Esophagus (tissue), 2 donors: ENCODE results near the gene TBPL2. TPM values are rescaled to one million over a fixed set of nuclear protein-coding genes. Genes with fewer than 3 reads are reported as not detected.

Source experiments
- H3K27ac ChIP-seq, 2 donors: one replicate each; pipeline ENCODE4 v1.5.1; 2013; ENCODE audit warnings: low read depth in 2 of 2, mild to moderate bottlenecking in 2 of 2, inconsistent platforms in 1 of 2, low read length in 1 of 2, moderate library complexity in 1 of 2
- H3K27me3 ChIP-seq, 2 donors: one replicate each; pipeline ENCODE4 v1.6.1; 2013; ENCODE audit warnings: low read length in 2 of 2, control low read depth in 1 of 2, mild to moderate bottlenecking in 1 of 2; ENCODE audit not compliant: insufficient read depth in 2 of 2, control insufficient read depth in 1 of 2
- H3K36me3 ChIP-seq, 2 donors: one replicate each; pipeline ENCODE4 v1.6.1; 2013; ENCODE audit warnings: low read length in 1 of 2; ENCODE audit not compliant: control insufficient read depth in 2 of 2, insufficient read depth in 2 of 2
- H3K4me1 ChIP-seq, 2 donors: one replicate each; pipeline ENCODE4 v1.6.1; 2013; ENCODE audit warnings: low read length in 1 of 2; ENCODE audit not compliant: control insufficient read depth in 2 of 2, insufficient read depth in 2 of 2
- H3K4me3 ChIP-seq, 2 donors: one replicate each; pipeline ENCODE4 v1.5.1; 2013; ENCODE audit warnings: low read length in 2 of 2, mild to moderate bottlenecking in 2 of 2, low read depth in 1 of 2, moderate library complexity in 1 of 2
- H3K9me3 ChIP-seq, 2 donors: one replicate each; pipeline ENCODE4 v1.6.1; 2013; ENCODE audit warnings: mild to moderate bottlenecking in 2 of 2, low read depth in 1 of 2, low read length in 1 of 2, moderate library complexity in 1 of 2; ENCODE audit not compliant: control insufficient read depth in 2 of 2, insufficient read depth in 1 of 2
- WGBS, 2 donors: extraction: QIAGEN DNeasy Blood & Tissue Kit; methylation state at CpG; one replicate each; pipeline ENCODE4 v1.1.7; 2013; 5-methylcytosine and 5-hydroxymethylcytosine counted together
- polyA plus RNA-seq, 2 donors: library from polyadenylated mRNA; stranded (reverse); fragments of 200-250 nt; gene quantifications; one replicate each; pipeline ENCODE4 v1.2.3, GENCODE V29; 2013
- donor health status: healthy with polysubstance abuse.
- donor health status: Bipolar disorder and iron deficiency.

The TBPL2 gene
- polyA plus RNA-seq, 2 donors, result not detected

DNA sequence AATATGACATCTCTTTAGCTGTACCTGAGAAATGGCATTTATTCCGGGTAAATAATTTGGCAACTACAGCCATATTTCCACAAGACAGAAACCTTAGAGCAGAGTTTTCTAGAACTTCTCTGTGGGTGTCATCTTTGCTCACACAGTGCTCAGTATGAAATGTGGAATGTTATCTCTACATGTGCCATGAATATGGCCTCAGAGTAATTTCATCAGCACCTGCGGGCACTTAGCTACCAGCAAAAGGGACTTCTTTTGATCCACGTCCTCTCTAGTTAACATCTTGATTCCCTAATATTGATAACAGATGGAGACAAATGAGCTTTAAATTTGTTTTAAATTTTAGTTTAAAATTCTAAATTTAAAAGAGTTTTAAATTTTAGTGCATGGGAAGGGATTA is 25.9 kb downstream of the TBPL2 start:
- H3K4me1 ChIP-seq, result no peaks in the 10 kb centered on the region
- no peak overlapping the region for H3K27ac ChIP-seq
- no peak overlapping the region for H3K4me3 ChIP-seq
- WGBS, 2 donors, result 84 to 90% methylated on average over 3 of the region's 3 CpGs
- no peaks in the 10 kb centered on the region for H3K36me3 ChIP-seq
- H3K27me3 ChIP-seq, result no peaks in the 10 kb centered on the region
- no peaks in the 10 kb centered on the region for H3K9me3 ChIP-seq

- 38 to 41% methylated on average over 5 of the region's 5 CpGs for WGBS, 2 donors
- H3K27me3 ChIP-seq, result no peaks in the 10 kb centered on the region
- H3K36me3 ChIP-seq, result no peaks in the 10 kb centered on the region
- H3K9me3 ChIP-seq, result no peaks in the 10 kb centered on the region
- H3K4me3 ChIP-seq, result peak overlapping the region in 1 of 2 donors; percentile 96
- H3K27ac ChIP-seq, result peak overlapping the region; percentile 44 to 93
- H3K4me1 ChIP-seq, result no peaks in the 10 kb centered on the region
Measured at GRCh38 chr14:55412676-55413075, 27.7 kb downstream of the TBPL2 start.

GRCh38 chr14:55411426-55412389 is 28.7 kb downstream of the TBPL2 start, which contains the start of gene ATG14:
ATG14 (minus strand) TSS chr14:55411830; CDS start chr14:55411822, 8 bp downstream.
- no peaks in the 10 kb centered on the region for H3K9me3 ChIP-seq
- H3K4me3 ChIP-seq, result peak within 1 kb of the TSS; percentile 96 to 100
- WGBS, 2 donors, result 2 to 3% methylated on average over 57 of the region's 57 CpGs
- no peaks in the 10 kb centered on the region for H3K27me3 ChIP-seq
- H3K27ac ChIP-seq, result peak within 1 kb of the TSS; percentile 82 to 93
- no peaks in the 10 kb centered on the region for H3K4me1 ChIP-seq
- no peaks in the 10 kb centered on the region for H3K36me3 ChIP-seq

- no peaks in the 10 kb centered on the region for H3K4me1 ChIP-seq
- peak overlapping the region; percentile 96 to 100 for H3K4me3 ChIP-seq
- H3K27me3 ChIP-seq, result no peaks in the 10 kb centered on the region
- H3K36me3 ChIP-seq, result no peaks in the 10 kb centered on the region
- H3K27ac ChIP-seq, result no peak overlapping the region
- no peaks in the 10 kb centered on the region for H3K9me3 ChIP-seq
- WGBS, 2 donors, result 9 to 12% methylated on average over 4 of the region's 4 CpGs
Measured at GRCh38 chr14:55410876-55411275, 29.5 kb downstream of the TBPL2 start.

DNA sequence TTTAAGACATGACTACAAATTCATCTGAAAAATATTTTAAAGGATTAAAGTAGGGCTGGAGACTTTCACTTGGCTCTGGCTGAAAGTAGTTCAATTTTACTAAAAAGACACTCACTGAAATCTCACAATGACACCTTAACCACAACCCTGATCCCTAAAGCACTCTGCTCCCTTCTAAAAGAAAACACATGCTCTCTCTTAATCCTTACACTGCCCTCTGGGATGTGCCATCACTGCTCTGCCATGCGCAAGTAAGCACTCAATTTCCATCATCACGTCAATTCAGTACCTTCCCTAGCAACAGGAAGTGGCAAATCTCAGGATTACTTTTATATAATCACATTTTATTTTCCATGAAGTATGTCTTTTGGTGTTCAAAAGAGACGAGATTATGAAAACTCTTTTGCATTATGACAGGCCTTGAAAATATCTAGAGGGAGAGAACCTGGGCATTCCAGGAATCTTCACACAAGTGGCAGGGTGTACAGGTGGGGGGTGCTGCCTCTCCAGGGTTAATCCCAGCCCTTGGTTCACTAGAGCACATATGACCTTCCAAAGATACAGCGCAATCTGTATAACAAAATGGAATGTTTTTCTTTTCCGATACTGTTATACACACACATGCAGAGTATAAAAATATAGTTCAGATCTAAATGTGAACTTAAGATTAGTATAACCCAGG is 36.1 kb downstream of the TBPL2 start:
- Histone ChIP-seq H3K4me1 (no peaks in the 10 kb centered on the region), H3K4me3 (no peak overlapping the region), H3K27me3 (no peaks in the 10 kb centered on the region), H3K36me3 (no peaks in the 10 kb centered on the region), H3K27ac (no peak overlapping the region), H3K9me3 (no peaks in the 10 kb centered on the region)
- WGBS, 2 donors, result 68 to 72% methylated on average over 5 of the region's 5 CpGs

GRCh38 chr14:55401751-55402150 is 38.7 kb downstream of the TBPL2 start:
- H3K9me3 ChIP-seq, result no peaks in the 10 kb centered on the region
- WGBS, 2 donors, result 88 to 90% methylated on average over 6 of the region's 6 CpGs
- no peak overlapping the region for H3K4me3 ChIP-seq
- no peak overlapping the region for H3K27ac ChIP-seq
- no peaks in the 10 kb centered on the region for H3K36me3 ChIP-seq
- no peaks in the 10 kb centered on the region for H3K4me1 ChIP-seq
- H3K27me3 ChIP-seq, result no peaks in the 10 kb centered on the region

DNA sequence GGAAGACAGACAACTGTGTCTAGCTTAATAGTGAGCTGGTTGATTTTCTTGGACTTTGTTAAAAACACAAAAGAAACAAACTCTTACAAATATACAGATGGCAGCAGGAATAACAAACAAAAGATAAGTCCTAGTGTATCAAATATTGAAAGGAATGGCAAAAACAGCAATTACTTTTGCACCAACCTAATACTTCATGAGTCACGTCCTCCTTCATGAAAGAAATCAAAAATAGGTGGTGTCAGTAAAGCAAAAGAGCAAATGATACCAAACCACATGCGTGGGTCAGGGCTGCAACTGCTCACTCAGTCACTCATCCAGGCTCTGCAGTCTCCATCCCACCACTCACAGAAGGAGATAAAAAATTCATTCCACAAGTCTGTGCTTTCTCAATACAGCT is 40.6 kb downstream of the TBPL2 start:
- H3K9me3 ChIP-seq, result no peaks in the 10 kb centered on the region
- no peaks in the 10 kb centered on the region for H3K4me1 ChIP-seq
- no peak overlapping the region for H3K27ac ChIP-seq
- WGBS, 2 donors, result 67 to 75% methylated on average over 2 of the region's 2 CpGs
- H3K4me3 ChIP-seq, result no peak overlapping the region
- H3K27me3 ChIP-seq, result no peaks in the 10 kb centered on the region
- peaks cover 0 to 3% of the 10 kb centered on the region in 2 donors for H3K36me3 ChIP-seq

GRCh38 chr14:55399183-55399582 is 41.2 kb downstream of the TBPL2 start:
- Histone ChIP-seq H3K27me3 (no peaks in the 10 kb centered on the region), H3K4me1 (no peaks in the 10 kb centered on the region), H3K4me3 (no peak overlapping the region), H3K27ac (no peak overlapping the region), H3K36me3 (peaks cover 0 to 3% of the 10 kb centered on the region in 2 donors), H3K9me3 (no peaks in the 10 kb centered on the region)
- 90 to 96% methylated on average over 1 of the region's 1 CpG for WGBS, 2 donors

- peaks cover 0 to 3% of the 10 kb centered on the region in 2 donors for H3K36me3 ChIP-seq
- H3K9me3 ChIP-seq, result no peaks in the 10 kb centered on the region
- H3K27ac ChIP-seq, result no peak overlapping the region
- no peak overlapping the region for H3K4me3 ChIP-seq
- H3K4me1 ChIP-seq, result no peaks in the 10 kb centered on the region
- WGBS, 2 donors, result 77 to 82% methylated on average over 5 of the region's 5 CpGs
- H3K27me3 ChIP-seq, result no peaks in the 10 kb centered on the region
Measured at GRCh38 chr14:55398679-55399078, 41.7 kb downstream of the TBPL2 start.
